Stimulated activated CD8-positive, alpha-beta memory T cell treated with anti-CD3 and anti-CD28 coated beads, Interleukin-4, amount 100 ng/mL, for 48 hours (primary cell): ENCODE results near the gene WNT1.

Source experiments
- DNase-seq: peaks from one replicate; pipeline ENCODE4 v3.0.0-alpha.2; 2020

Gene WNT1

DNA sequence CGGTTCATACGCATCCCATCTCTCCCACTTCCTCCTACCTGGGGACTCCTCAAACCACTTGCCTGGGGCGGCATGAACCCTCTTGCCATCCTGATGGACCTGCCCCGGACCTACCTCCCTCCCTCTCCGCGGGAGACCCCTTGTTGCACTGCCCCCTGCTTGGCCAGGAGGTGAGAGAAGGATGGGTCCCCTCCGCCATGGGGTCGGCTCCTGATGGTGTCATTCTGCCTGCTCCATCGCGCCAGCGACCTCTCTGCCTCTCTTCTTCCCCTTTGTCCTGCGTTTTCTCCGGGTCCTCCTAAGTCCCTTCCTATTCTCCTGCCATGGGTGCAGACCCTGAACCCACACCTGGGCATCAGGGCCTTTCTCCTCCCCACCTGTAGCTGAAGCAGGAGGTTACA lies 3.6 kb downstream of the WNT1 start:
- DNase-seq: no peak

DNA sequence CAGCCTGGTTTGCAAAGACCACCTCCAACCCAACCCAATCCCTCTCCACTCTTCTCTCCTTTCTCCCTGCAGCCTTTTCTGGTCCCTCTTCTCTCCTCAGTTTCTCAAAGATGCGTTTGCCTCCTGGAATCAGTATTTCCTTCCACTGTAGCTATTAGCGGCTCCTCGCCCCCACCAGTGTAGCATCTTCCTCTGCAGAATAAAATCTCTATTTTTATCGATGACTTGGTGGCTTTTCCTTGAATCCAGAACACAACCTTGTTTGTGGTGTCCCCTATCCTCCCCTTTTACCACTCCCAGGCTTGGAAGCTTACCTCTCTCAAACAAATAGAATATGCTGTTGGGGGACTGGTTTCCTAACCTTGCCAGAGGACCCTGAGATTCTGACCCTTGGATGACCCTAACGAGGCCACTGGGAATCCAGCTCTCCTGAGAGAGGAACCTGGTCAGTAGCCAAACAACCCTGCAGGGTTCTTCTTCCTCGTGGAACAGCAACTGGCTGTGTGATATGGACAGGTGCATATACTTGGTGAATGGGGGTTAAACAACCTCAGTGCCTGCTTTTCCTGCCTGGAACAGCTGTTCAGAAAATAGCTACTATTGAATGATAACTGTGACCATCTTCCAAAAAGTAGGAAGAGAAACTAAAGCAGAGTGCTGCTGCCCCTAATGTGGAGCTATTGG lies 4.4 kb downstream of the WNT1 start:
- DNase-seq: no peak

DNA sequence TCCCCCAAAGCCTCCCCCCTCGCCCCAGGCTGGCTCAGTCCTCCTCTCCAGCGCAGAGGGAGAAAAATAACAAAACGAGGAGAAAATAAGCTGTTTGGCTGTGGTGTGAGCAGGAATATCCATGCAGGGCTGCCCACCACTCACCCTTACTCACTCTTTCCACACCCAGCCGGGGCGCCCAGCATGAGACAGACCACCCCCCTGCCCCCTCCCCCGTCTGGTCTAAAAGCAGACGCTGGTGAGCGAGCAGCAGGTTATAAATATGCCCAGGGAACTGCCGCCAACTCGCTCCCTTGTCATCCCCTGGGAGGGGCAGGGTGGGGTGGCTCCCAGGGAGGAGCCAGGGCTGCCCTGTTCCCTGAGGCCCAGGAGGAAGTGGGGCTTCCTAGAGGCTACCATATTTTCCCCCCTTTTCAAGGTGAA lies 7.4 kb downstream of the WNT1 start:
- no peak for DNase-seq

DNA sequence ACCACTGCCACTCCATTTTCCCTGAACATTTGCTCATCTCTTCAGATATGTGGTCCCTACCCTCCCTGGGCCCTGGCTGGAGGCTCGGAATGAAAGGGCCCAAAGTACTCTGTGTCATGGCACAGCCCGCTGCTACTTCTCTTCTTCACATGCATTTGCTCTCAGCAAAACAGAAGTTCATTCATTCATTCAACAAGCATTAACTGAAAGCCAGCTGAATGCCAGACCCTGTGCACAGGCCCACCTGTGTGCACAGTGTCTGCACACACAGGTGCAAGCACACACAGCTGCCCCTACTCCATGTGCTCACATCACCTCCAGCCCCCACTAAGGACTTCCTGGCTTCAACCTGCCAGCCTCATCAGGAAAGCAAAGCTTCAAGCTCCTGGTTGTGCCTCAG lies 7.8 kb downstream of the WNT1 start:
- DNase-seq: no peak

DNA sequence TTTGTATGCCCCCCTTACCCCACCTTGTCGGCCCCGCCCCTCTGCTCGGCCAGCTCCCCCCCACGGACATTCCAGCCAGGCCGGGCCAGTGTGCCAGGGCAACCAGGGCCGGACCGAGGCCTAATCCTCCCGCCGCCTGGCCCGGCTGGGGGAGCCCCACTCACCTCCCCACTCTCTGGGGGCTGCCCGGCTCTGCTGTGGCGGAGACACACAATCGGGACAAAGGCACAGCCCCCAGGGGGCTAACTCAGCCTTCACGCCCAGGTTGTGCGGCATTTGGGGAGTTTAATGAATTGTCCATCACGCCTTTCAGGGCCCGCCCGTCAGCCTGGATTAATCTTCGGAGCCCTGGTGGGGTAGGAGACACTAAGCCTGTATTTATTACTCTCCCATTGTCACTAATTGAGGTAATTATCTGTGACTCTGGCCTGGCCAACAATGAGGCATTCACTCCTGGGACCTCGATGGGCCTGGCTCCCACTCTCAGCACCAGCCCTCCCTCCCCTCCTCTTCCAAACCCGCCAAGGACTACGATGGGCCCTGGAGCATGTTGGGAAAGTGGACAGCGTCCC lies 8.7 kb downstream of the WNT1 start:
- no peak for DNase-seq

DNA sequence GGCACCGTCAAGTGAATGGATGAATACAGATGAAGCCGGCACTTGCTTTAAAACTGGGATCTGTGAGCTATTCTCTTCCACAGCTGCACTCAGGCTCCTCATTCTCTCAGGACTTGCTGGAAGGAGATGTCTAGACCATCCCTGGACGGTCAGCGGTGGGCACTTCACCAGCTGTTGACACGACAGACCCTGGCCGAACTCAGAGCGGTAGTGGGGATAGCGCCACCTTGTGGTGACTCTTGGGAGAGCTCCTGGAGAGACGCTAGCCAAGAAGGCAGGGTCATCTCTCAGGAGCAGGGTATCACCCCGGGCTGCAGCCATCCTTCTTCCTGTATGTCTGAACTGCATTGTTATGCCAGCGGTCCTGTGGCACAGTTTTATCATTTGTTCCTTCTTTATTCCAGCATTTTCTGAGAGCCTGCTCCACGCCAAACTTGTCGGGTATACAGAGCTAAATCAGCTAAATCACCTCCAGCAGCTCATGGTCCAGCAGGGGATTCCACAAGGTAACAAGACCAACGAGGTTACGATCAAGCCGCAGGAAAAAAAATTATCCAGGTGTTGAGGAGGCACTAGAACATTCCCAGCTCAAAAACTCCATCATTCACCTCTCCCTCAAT lies 10.0 kb downstream of the WNT1 start:
- DNase-seq: peak; percentile 94

DNA sequence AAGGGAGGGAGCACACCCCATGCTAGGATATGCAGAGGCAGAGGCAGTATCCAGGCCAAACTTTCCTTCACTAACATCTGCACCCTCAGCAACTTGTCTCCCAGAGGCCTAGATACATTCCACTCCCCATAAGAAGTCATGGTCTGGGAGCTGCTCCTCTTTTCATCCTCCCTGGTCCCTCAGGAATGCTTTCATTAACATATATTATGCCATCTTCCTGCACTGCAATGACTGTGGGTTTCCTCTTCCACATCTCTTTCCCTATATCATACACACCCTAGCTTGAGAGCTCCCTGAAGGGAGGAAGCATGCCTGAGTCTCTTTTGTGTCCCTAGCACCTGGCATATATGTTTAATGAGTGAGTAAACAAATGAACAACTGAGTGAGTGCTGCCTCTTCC lies 12.4 kb downstream of the WNT1 start:
- no peak for DNase-seq

DNA sequence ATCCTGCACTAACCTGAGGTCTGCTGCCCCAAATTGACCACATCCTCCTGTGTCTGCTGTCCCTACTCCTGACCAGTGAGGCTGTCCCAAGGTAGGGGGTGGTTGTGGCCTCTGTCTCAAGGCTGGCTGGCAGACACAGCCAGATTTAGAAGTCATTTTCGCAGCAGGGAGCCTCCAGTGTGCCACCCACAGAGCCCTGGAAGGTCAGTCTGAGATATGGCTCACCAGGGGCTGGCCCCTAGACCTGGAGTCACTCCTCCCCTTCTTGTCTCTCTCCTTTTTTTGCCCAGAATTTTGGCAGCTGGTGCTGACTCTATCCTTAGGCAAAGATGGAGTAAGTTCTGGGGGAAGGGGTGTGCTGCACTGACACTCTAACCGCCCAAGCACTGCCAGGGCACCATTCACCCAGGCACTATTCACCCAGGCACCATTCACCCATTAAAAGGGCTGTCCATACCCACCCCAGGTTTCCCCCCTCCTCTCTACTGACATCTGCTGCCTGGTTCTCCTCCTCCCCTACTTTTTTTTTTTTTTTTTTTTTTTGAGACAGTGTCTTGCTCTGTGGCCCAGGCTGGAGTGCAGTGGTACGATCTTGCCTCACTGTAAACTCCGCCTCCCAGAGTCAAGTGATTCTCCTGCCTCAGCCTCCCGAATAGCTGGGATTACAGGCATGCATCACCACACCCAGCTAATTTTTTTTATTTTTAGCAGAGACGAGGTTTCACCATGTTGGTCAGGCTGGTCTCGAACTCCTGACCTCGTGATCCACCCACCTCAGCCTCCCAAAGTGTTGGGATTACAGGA lies 13.3 kb downstream of the WNT1 start:
- no peak for DNase-seq

DNA sequence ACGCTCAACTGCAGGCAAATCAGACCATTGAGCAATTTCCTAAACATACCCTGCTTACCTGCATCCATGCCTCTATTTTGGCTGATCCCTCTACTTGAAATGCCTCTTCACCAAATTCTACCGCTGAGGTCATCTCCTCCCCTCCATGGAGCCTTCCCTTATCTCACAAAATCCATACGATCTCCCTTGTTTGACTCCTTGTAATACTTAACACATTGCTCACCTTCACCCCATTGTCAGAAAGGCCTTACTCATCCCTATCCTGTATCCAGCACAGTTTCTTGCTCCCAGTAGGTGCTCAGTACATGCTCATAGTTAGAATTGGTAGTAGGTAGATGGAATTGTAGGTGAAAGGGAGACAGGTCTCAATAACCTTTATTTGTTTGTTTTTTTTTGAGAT lies 15.7 kb downstream of the WNT1 start:
- DNase-seq: no peak

DNA sequence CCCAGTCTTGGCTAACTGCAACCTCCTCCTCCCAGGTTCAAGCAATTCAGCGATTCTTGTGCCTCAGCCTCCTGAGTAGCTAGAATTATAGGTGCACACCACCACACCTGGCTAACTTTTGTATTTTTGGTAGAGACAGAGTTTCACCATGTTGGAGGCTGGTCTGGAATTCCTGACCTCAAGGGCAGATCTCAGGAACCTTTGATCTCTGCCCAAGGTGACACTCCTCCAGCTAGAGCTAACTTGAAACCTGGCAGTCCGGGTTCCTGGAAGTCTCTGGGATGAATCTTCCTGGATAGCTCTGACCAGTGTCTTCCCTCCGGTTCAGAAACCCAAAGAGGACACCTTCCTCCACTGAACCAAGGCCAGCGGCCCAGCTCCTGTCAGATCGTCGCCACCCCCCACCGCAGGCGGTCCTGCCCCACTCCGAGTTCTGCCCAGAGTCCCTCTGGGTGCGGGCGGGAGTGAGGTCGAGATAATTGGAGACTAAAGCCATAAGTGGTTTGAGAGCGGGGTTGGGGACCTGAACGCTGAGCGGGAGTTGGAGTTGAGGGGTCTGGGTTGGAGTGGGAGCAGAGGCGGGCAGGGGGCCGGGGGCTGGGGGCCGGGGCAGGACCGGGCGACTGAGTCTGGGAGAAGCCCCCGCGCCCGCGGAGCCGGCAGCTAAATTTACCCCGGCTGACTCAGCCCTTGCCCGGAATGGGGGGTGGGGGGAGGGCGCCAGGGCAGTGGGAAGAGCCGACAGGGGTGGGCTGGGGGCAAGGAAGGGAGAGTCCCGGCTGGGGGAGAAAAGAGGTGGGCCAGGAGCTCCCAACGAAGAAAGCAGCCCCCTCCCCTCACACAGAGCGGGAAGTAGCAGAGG lies 16.3 kb downstream of the WNT1 start:
- DNase-seq: no peak

DNA sequence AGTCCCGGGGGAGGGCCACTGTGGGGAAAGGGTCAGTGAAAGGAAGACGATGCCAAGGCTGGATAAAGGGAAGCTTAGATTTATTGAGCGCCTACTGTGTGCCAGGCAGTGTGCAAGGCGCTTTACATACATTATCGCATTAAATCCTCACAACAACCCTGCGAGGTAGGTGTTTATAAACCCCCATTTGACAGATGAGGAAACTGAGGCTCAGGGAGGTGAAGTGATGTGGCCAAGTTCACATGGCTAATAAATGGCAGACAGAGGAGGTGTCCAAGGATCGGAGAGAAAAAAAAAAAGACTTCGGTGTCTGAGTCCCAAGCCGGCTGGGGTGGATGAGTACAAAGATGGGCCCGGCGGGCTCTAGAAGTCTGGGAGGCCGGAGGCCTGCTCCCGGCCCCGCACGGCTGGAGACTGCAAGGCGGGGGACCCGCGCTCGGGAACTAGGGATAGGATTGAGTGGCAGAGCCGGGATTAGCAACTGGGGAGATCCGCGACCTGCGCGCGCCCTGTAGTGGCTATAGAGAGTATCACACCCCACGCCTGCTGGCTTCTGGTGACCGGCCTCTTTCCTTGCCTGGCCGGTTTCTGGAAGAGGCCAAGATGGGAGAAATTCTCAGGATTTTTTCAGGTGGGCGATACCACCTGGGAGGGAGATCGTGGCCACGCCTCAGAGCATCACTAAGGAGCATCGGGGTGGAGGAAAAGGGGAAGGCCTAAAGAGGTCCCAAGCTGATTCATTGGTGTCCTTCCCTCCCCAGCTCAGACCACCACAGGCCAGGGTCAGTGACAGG lies 17.2 kb downstream of the WNT1 start:
- DNase-seq: peak; percentile 72

DNA sequence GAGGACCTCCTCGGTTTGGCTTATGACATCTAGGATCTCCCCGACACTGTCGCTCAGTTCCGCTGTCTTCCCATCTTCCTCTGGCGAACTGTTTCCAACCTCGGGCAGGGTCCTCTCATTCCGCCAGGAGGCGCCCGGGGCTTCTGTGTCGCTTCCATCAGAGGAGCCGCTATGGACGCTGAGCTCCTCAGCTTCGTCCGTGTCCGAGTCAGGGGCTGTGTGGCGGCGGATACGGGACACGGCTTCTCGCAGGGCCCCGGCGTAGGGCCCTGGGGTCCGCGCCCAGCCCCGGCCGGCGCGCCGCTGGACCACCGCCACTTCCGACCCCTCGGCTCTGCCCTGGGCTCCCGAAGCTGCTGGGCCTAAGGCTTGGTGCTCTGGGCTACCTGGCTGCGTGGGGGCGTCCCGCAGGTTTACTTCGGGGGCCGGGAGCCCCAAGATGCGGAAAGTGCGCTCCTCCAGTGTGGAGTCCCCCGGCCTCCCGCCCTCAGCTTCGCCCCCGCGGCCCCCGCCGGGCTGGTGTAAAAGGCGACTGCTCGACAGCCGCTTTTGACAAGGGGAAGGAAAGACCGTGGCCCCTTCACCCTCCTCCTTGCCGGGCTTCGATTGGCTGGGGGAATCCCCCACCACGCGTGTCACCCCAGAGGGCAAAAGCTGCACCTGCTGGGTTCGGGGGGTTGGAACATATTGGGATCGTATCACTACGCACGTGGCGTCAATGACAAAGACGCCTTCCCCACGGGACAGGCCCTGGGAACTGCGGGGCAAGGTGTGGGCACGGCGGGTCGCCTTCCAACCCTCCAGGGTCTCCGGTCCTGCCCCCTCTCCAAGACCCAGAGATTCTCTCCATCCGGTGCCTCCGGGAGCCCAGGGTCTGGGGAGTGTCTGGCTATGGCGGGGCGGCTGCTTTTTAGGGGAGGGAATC lies 18.9 kb downstream of the WNT1 start:
- DNase-seq: peak; percentile 80

DNA sequence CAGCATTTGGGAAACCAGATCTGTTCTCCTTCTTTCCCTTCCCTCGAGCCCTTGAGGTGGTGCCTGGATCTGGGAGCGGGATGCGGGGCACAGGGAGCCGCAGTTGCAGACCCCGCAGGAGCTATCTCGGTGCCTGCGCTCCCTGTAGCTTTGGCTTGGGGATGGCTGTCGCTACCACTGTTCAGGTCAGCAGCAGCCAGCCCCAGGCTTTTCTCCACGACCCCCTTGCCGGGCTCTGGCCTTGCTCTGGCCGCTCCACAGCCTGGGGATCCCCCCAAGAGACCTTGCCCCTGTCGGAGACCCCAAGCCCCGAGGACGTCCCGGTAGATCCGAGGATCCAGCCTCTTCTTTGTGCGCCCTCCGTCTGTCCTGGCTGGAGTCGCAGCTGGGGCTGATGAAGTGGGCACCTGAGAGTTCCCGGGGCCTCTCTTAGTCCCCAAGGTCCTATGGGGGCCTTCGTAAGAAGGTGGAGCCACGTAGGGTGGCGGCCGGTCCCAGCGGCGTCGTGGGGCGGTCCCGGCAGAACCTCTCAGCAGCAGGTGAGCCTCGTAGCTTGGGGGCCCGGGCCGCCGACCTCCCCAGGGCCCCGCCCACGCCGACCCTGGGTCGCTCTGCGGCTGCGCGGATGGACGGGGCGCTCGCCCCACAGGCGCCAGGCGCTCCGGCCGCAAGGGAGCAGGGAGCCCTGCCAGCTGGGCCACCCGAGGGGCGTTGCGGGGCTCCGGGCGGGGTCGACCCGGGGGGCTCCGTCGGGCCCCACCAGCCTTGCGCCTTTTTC lies 19.8 kb downstream of the WNT1 start:
- peak; percentile 58 for DNase-seq

DNA sequence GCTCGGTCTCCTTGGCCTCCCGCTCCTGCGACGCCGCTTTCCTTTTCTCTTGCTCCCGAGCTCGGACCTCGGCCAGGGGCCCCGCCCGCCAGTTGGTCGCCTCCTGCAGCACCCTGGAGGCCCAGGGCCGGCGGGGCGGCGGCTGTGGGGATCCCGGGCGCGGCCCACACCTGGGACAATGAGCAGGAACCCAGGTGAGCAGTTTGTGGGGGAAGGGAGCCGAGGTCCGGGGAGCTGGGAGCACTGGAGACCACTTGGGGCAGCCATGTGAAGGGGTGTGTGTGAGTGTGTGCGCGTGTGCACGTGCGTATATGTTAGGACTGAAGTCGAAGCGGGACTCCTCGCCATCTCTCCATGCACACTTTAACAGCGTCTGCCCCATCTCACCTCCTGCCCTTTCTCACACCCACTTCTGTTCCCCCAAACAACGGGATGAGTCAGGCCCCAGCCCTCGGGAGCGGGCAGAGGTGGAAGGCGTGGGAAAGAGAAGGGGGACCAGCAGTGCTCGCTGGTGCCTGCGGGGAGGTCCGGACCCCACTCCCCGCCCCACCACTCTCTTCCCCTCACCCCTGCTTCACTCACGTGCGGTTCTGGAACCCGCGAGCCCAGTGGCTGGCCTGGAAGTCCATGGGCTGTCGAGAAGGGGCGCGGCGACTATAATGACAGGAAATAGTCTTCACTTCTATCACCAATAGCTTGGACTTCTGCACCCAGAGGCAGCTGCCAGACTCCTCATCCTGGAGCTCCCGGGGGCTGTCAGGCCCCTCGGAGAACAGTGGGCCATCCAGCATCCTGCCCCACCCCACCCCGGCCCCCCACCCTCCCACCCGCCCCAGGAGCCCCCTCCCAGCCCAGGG lies 20.6 kb downstream of the WNT1 start:
- peak; percentile 50 for DNase-seq

DNA sequence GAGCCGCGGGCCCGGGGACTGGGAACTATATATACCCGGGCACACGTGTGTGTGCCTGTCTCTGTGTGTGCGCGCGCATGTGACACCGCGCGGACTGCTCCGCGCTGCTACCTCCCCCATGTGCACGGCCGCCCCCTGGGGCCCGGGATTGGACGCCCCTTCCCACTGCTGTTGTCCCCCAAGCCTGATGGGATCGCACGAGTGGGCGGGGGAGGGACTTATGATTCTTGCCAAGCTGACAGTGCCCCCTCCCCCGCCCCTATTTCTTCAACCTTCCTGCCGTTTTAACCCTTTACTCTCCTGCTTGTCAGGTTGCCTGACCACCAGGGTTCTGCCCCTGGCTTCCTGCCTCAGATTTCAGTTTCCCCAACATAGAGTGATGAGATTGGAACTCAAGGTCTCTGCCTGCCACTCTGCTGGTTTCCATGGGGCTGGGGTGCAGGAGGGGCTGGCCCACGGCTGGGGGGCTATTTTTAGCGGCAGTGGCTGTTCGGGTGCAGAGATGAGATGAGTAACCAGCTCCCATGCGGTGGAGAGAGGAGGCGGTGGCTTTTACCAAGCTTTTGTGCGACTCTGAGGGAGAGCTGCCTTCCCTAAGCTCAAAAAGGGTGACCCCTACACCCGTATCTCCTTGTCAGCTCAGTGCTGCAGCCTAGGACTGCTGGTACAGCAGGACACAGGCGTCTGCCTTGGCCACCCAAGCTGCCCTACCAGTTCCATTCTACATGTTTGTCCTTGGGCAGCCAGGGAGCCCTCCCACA lies 21.4 kb downstream of the WNT1 start, which contains the start of gene DDN:
TSS of gene DDN (minus strand) at position 5 of the 761 bp plus-strand sequence. CDS start 88 bp downstream, outside the sequence.
- peak; percentile 65 for DNase-seq

DNA sequence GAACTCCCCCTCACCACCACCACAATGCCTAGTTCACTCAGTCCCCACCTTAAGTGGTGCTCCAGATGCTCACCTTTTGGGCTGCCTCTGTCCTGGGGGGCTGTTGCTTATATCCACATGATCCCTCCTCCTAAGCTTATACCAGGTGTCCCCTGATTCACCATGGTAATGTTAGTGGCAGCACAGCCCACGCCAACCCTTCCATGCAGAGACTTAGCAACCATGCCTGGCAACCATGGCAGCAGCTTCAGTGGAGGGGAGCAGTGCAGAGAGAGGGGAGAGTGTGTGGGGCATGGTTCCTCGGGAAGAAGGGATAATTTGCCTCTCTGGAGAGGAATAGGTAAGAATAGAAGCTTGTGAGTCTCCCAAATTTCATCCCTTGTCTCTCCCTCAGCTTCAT lies 22.2 kb downstream of the WNT1 start:
- no peak for DNase-seq

DNA sequence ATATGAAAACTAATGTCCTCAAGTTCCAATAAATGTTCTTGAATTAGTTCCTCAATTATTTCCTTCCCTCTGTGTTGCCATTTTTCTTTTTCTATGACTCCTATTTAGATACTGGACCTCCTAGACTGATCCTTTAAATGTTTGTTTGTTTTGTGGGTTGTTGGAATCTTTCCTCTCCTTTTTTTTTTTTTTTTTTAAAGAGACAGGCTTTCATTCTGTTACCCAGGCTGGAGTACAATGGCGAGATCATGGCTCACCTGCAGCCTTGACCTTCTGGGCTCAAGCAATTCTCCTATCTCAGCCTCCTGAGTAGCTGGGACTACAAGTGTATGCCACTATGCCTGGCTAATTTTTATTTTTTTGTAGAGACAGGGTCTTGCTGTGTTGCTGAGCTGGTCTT lies 30.8 kb downstream of the WNT1 start:
- no peak for DNase-seq

DNA sequence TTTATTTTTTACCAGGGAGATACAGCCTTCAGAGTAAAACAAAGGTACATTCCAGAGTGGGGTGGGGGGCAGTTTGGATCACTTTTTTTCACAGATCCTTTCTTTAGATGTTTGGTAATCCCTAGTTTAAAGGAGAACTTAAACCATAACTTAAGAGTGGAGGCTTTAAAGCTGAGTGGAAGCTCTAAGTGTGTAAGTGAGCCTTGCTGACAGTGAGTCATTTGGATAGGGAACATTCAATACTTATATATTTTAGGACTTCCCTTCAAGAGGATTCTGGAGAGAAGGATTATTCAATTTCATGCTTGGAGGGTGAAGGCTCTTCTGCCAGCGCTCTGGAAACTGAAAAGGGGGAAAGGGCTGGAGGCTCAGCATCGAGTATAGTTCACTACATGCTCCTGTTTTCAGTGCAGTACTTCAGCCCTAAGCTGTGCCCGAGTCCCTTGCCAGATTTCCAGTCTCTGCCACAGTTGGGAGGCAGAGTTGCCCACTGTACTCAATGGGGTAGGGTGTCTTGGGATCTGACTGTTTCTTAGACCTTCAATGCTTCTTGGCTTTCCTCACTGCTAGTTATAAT lies 32.1 kb downstream of the WNT1 start:
- no peak for DNase-seq
